Right cardiac atrium (tissue), 5 donors: ENCODE results near the gene FHIT. TPM values are rescaled to one million over a fixed set of nuclear protein-coding genes. Genes with fewer than 3 reads are reported as not detected.

Source experiments
- ATAC-seq, 2 donors: fragments of 200-7000 bp; cut with Tn5 transposase; one replicate each; pipeline versions ENCODE4 v1.8.0 to v1.9.1; 2020; ENCODE audit warnings: moderate library complexity in 2 of 2, mild to moderate bottlenecking in 1 of 2
- DNase-seq, 3 donors: peaks; one replicate each; pipeline ENCODE4 v3.0.0-alpha.2; 2020
- H3K27ac ChIP-seq: one replicate; pipeline ENCODE4 v1.5.1; 2013; ENCODE audit warnings: mild to moderate bottlenecking, low read length, control low read depth, moderate library complexity
- H3K27me3 ChIP-seq: one replicate; pipeline ENCODE4 v1.6.1; 2013; ENCODE audit not compliant: control insufficient read depth, insufficient read depth
- H3K4me1 ChIP-seq: one replicate; pipeline ENCODE4 v1.6.1; 2013; ENCODE audit warnings: low read length; ENCODE audit not compliant: control insufficient read depth, insufficient read depth
- H3K4me3 ChIP-seq: one replicate; pipeline ENCODE4 v1.5.1; 2013; ENCODE audit warnings: low read length, control low read depth
- H3K9me3 ChIP-seq: one replicate; pipeline ENCODE4 v1.6.1; 2013; ENCODE audit warnings: low read length; ENCODE audit not compliant: control insufficient read depth
- WGBS: extraction: QIAGEN DNeasy Blood & Tissue Kit; methylation state at CpG from one replicate; pipeline ENCODE4 v1.1.7; 2013; 5-methylcytosine and 5-hydroxymethylcytosine counted together
- intact Hi-C, 4 donors: fragments of 100-400 bp; cut with DNase I; formaldehyde crosslinking; loops; one replicate each; pipeline versions ENCODE4 v1.11.0 to v1.14.0; 2022 to 2023
- polyA plus RNA-seq: library from polyadenylated mRNA; stranded (reverse); fragments of 200-250 nt; gene quantifications from one replicate; pipeline ENCODE4 v1.2.3, GENCODE V29; 2013
- total RNA-seq, 4 donors: library from RNA; stranded (reverse); fragmentation: NEBNext Ultra II Directional; extraction: Animal tissue kit (Norgen Biotek cat#: 25700); gene quantifications; one replicate each; pipeline ENCODE4 v1.2.1, GENCODE V29; 2021
- donor health status: healthy with polysubstance abuse.
- donor health status: DM: no; HTN: yes; CAD: no.
- donor health status: DM: no; HTN: no; CAD: no.
- donor health status: DM: no; HTN: yes; CAD: no; lungs with severe emphysema.
- donor health status: DM: yes; HTN: yes; CAD: no.

Gene FHIT
- total and polyA plus RNA-seq, 5 donors, result 16.5 to 25.8 (median 21.4) TPM

DNA sequence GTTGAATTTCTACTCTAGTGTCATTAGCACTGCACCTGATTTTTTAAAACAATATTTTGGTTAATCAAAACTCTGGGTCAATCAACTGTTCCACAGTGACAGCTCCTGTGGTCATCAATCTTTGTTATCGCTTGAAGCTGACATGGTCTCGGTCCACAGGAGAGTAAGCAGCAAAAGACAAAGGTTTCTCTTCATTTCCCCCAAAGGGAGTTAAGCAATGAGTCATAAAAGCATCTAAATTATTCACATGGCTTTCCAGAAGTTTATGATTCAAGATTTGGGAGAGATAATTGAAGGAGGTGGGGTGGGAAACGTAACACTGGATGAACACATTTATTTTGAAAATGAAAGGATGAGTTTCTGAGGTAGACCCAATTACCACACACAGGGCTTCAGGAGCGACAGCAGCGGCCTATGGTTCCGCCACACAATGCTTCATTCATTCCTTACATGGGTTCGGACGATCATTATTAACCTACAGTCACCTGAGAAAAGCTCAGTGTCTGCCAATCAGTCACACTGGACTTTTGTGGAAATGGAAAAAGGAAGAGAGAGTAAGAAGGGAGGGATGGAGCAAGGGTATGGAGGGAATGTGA, 505.1 kb downstream of the FHIT start:
- DNase-seq (no peak), ATAC-seq (no peak)
- Histone ChIP-seq H3K4me1 (no peaks in the 10 kb centered on the region), H3K4me3 (no peak overlapping the region), H3K9me3 (no peaks in the 10 kb centered on the region), H3K27me3 (no peaks in the 10 kb centered on the region), H3K27ac (no peak overlapping the region)
- intact Hi-C loops, result no loop called here
- 92% methylated on average over 8 of the region's 8 CpGs for WGBS

DNA sequence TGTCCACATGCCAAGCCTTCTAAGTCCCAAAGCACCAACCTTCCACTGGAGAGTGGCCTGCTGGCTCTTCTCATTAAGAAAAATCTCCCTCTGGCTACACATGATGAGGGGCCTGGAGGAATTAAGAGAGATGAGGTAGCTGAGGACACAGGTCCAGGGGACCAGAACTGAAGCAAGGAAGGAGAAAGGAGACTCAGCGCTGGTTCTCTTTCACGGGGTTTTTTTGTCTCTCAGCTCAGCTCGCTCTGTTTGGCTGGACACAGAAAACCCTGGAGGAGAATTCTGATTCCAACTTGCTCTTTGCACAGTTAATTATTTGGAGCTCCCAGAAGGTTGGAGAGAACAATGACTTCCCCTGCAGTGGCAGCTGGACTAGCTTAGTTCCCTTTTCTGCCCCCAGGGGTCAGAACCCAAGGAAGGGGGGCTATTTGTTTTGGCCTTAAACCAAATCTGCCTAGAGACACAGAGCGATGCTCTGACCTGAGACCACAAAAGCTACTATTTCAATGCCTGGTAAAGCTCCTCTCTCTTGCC, 507.6 kb downstream of the FHIT start:
- 32% methylated on average over 4 of the region's 4 CpGs for WGBS
- H3K27ac ChIP-seq, result no peak overlapping the region
- no peak overlapping the region for H3K4me3 ChIP-seq
- no peaks in the 10 kb centered on the region for H3K4me1 ChIP-seq
- DNase-seq, result no peak
- intact Hi-C loops, result no loop called here
- no peaks in the 10 kb centered on the region for H3K9me3 ChIP-seq
- ATAC-seq, result peak; percentile 25 to 51
- no peaks in the 10 kb centered on the region for H3K27me3 ChIP-seq

GRCh38 chr3:60742606-60743145, 508.6 kb downstream of the FHIT start:
- 67% methylated on average over 8 of the region's 8 CpGs for WGBS

GRCh38 chr3:60737633-60738399, 513.4 kb downstream of the FHIT start:
- Histone ChIP-seq H3K27me3 (no peaks in the 10 kb centered on the region), H3K27ac (no peak overlapping the region), H3K4me3 (no peak overlapping the region), H3K9me3 (no peaks in the 10 kb centered on the region), H3K4me1 (no peaks in the 10 kb centered on the region)
- DNase-seq (no peak), ATAC-seq (no peak)
- intact Hi-C loops, result no loop called here
- WGBS, result 80% methylated on average over 8 of the region's 8 CpGs

More at GRCh38 chr3:60742606-60743145, 508.6 kb downstream of the FHIT start:
- peak; percentile 40 to 63 (median 59) for DNase-seq
- H3K27me3 ChIP-seq, result no peaks in the 10 kb centered on the region
- H3K9me3 ChIP-seq, result no peaks in the 10 kb centered on the region
- no peak overlapping the region for H3K4me3 ChIP-seq
- peak; percentile 72 to 78 for ATAC-seq
- no peaks in the 10 kb centered on the region for H3K4me1 ChIP-seq
- no peak overlapping the region for H3K27ac ChIP-seq
- intact Hi-C loops, result no loop called here

DNA sequence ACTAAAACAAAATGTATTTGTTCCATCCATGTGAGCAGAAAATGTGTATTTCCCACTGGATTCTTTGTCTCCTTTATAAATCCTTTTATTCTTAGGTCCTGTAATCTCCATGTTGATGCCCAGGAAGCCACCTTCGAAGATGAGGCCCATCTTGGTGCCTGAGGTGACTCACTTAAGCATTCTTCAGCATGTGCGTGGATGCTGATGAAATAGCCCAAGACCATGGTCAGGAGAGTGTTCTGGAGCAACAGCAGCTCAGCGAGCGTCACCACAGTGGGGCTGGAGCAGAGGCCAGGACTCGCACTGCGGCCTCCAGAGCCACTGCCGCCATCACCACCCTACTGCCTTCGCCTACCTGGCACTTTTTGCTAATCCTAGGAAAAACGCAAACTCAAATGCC, 520.9 kb downstream of the FHIT start:
- H3K4me3 ChIP-seq, result no peak overlapping the region
- intact Hi-C loops, result no loop called here
- ATAC-seq (no peak), DNase-seq (no peak)
- no peaks in the 10 kb centered on the region for H3K4me1 ChIP-seq
- H3K27ac ChIP-seq, result no peak overlapping the region
- H3K9me3 ChIP-seq, result no peaks in the 10 kb centered on the region
- 95% methylated on average over 9 of the region's 9 CpGs for WGBS
- no peaks in the 10 kb centered on the region for H3K27me3 ChIP-seq

DNA sequence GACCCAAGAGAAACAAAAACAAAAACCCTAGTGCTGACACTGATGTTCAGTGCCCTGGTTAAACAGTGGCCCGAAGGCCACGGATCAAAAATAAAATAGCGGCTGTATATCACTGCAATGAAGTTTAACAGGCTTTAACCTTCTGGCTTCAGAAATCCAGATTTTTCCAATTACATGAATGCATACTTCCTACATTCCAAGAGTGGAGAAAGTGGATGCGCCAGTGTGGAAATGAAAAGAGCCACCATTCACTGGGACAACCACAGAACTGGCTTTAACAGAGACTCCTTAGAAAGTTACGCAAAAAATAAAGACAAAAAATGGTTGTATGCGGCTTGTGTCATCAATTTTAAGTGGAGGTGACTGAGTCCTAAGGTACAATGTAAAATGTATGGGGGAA, 522.2 kb downstream of the FHIT start:
- no peaks in the 10 kb centered on the region for H3K27me3 ChIP-seq
- 91% methylated on average over 6 of the region's 6 CpGs for WGBS
- H3K9me3 ChIP-seq, result no peaks in the 10 kb centered on the region
- no peak overlapping the region for H3K4me3 ChIP-seq
- no peak overlapping the region for H3K27ac ChIP-seq
- intact Hi-C loops, result no loop called here
- ATAC-seq (no peak), DNase-seq (no peak)
- no peaks in the 10 kb centered on the region for H3K4me1 ChIP-seq

GRCh38 chr3:60728006-60728405, 523.2 kb downstream of the FHIT start:
- no peak for DNase-seq
- WGBS, result 57% methylated on average over 1 of the region's 1 CpG
- intact Hi-C loops, result no loop called here

GRCh38 chr3:60720736-60721135, 530.5 kb downstream of the FHIT start:
- Histone ChIP-seq H3K9me3 (no peaks in the 10 kb centered on the region), H3K27ac (no peak overlapping the region), H3K27me3 (no peaks in the 10 kb centered on the region), H3K4me1 (no peaks in the 10 kb centered on the region), H3K4me3 (no peak overlapping the region)
- WGBS, result 68% methylated on average over 2 of the region's 2 CpGs
- ATAC-seq, result no peak
- no peak for DNase-seq
- intact Hi-C loops, result no loop called here

More at GRCh38 chr3:60728006-60728405, 523.2 kb downstream of the FHIT start:
- H3K27ac ChIP-seq, result no peak overlapping the region
- no peak for ATAC-seq
- no peaks in the 10 kb centered on the region for H3K4me1 ChIP-seq
- no peaks in the 10 kb centered on the region for H3K27me3 ChIP-seq
- no peak overlapping the region for H3K4me3 ChIP-seq
- H3K9me3 ChIP-seq, result no peaks in the 10 kb centered on the region

- no peak overlapping the region for H3K4me3 ChIP-seq
- no peak overlapping the region for H3K27ac ChIP-seq
- H3K27me3 ChIP-seq, result no peaks in the 10 kb centered on the region
- intact Hi-C loops, result no loop called here
- WGBS, result 89% methylated on average over 3 of the region's 3 CpGs
- no peak for ATAC-seq
- no peaks in the 10 kb centered on the region for H3K9me3 ChIP-seq
- DNase-seq, result no peak
- no peaks in the 10 kb centered on the region for H3K4me1 ChIP-seq
Observed at GRCh38 chr3:60716573-60716972, 534.7 kb downstream of the FHIT start.

DNA sequence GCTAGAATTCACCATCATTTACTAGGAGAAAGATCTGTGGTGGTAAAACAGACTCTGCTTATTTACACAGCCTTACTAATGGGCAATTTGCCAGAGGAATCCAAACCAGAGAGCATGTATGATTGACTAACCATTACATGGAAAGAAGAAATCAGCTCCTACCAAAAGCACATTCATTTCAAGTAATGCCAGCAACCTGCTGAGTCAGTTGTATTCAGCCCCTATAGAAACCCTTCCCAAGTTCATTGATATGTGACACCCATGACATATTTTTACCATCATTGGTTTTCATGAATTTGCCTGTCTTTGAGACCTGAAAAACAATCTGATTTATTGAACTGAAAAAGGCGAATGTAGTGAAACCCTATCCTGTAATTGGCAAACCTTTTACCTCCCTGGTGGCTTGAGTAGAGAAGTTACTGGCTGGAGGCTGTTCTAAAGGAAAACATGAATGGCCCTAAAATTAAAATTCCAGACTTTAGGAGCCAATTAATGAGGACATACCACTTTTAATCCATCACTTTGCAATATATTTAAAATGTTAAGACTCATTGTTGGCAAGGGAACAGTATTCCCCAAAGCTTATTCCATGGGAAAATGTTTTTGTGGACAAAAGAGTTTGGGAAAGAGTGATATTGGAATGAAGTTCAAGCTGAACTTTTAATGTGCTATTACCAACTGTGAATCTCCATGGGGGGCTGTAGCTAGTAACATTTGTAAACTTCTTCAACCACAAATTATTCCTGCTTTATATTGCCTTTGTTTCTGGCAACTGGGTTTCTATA, 542.9 kb downstream of the FHIT start:
- H3K9me3 ChIP-seq, result no peaks in the 10 kb centered on the region
- 70% methylated on average over 1 of the region's 1 CpG for WGBS
- ATAC-seq, result no peak
- intact Hi-C loops, result no loop called here
- DNase-seq, result no peak
- H3K4me3 ChIP-seq, result no peak overlapping the region
- H3K27me3 ChIP-seq, result no peaks in the 10 kb centered on the region
- no peak overlapping the region for H3K27ac ChIP-seq
- H3K4me1 ChIP-seq, result no peaks in the 10 kb centered on the region
